Hippocampal formation (tissue), 2 donors: ENCODE results near the gene ZDHHC22.

ENCODE experiments used
- DNase-seq, 2 donors: peaks; one replicate each; lab custom pipeline; 2025; lab: John Stamatoyannopoulos, UW

ZDHHC22 gene

GRCh38 chr14:77157740-77158139, 16.1 kb upstream of the ZDHHC22 start:
- DNase-seq: no peak

DNA sequence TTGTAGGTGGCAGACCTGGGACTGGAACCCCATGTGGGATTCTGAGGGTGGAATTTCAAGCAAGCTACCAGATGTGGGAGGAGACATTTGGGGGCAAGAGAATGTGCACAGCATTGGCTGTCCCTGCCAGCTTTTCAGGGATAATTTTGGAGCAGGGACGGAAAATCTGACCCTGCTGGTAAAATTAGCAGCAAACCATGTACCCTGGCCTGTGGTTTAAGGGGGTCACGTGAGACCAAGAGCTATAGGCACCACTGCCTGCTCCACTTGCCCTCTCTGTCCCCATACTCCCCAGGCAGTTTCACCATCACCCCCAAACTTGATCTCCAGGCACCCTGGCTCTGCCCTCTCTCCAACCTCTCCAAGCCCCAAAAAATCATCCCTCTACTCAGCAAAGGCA, 13.5 kb upstream of the ZDHHC22 start:
- DNase-seq: no peak

- DNase-seq: peak in 1 of 2 donors; percentile 18
These were observed 12.8 kb upstream of the ZDHHC22 start for GRCh38 chr14:77154421-77154820.

- DNase-seq: no peak
These were observed 12.2 kb upstream of the ZDHHC22 start for GRCh38 chr14:77153802-77154201.

DNA sequence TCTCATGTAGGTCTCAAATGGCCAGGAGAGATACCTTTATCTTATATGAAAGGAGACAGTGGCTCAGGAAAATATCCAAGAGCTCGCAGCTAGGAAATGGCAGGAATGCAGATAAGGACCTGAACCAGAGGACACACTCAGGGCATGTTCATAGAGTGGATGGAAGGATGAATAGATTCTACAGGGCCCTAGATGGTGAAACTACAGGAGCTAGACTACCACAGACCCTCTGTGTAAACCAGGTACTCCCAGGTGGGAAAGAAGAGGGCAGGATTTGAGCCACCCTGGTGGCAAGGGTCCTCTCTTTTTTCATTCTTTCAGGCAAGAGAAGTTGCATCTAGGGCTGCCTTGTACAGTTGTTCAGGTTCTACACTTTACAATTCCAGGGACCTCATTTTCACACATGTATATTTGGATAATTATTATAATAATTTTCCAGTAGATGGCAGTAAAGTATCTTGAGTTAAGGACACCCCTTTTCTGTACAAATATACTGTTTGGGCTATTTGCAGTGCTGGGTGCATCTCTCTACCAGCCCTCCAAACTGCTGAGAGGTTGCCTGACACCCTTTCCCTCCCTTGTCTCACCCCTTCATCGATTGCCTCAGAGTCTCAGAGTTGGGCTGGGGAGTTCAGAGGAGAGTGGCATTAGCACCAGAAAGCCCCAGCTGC, 10.5 kb upstream of the ZDHHC22 start:
- peak in 1 of 2 donors; percentile 67 for DNase-seq

DNA sequence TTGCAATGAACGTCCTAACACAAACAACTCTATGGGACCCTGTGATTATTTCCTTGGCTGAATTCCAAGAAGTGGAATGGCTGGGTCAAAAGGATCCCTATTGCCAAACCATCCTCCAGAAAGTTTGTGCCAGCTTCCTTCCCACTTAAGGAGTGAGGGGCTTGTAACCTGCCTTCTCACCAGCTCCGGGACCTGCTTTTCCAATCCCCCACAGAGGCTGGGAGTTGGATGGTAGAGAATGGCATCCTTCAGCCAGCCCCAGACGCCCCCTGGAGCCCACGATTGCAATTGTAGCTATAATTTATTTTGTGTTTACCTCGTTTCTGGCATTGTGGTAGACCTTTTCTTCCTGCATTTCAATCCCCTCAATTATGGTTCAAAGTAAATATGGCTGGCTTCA, 9.7 kb upstream of the ZDHHC22 start:
- peak in 1 of 2 donors; percentile 48 for DNase-seq

DNA sequence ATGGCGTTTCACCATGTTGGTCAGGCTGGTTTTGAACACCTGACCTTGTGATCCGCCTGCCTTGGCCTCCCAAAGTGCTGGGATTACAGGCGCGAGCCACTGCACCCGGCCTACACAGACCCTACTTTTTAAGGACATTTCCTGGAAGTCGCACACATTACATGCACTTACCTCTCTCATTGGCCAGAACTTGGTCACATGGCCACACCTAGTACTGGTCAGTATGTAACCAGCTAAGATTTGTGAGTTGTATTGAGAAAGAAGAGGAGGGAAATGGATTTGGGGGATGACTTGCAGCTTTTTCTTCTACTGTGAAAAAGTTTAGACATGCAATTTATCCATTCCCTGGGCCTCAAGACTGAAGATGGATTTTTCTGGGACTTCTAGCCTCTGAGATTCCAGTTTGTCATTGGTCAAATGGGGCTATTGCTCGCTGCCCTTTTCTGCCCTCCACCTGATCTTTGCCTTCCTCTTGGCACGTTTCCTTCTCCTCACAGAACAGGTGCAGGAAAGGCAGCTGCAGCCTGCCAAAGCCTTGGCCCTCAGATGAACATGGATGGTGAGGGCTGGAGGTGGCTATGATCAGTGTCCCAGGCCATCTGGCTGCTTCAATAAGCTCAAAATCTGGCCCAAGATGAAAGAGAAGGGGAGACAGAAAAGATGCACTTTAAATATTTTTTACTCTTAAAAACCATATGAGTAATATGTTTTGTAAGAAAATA, 7.1 kb upstream of the ZDHHC22 start:
- DNase-seq: no peak

GRCh38 chr14:77145975-77146740, 4.6 kb upstream of the ZDHHC22 start:
- no peak for DNase-seq

- no peak for DNase-seq
These were observed 3.0 kb upstream of the ZDHHC22 start for GRCh38 chr14:77144412-77145115.

GRCh38 chr14:77143071-77143470, 1.5 kb upstream of the ZDHHC22 start:
- no peak for DNase-seq

- no peak for DNase-seq
These were observed 612 bp upstream of the ZDHHC22 start for GRCh38 chr14:77142005-77142800.

DNA sequence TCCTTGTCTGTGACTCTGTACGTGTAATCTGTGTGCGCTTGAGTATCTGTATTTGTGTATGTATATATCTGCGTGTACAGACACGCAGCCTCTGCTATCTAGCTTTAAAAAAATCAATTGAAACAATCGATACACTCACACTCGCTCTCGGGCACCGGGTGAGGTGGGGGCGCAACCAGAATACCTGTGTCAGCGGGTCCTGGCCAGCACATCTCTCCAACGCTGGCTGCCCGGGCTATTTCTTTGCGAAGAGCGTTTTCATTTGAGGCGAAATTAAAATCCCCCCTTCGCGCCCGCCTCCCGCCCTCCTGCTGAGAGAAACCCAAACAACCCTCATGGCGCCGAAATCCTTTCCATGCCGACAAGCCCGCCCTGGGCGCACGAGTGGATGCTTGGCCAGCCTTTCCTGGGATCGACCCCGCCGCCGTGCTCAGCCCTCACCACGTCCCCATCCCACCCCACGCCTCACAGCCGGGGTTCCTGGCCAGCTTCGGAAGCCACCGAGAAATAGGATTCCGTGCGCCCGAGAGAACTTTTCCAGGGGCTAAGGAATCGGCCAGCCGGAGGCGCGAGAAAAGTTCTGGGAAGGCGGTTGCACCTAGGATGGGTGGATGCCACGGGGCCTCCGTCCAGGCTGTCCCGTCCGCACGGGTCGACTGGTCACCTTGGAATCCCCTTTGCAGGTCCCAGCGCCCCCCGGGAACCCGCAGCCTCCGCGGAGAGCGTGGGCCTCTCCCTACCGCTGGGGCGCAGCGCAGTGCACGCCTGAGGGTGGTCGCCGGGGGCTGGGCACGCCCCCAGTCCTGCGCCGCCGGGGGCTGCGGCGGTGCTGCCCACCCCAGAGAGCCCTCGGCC, 1.0 kb downstream of the ZDHHC22 start:
- no peak for DNase-seq

- peak in 1 of 2 donors; percentile 35 for DNase-seq
These were observed 1.8 kb downstream of the ZDHHC22 start for GRCh38 chr14:77139540-77140358.

GRCh38 chr14:77139022-77139421, 2.6 kb downstream of the ZDHHC22 start:
- DNase-seq: no peak

GRCh38 chr14:77133720-77134338, 7.8 kb downstream of the ZDHHC22 start:
- no peak for DNase-seq

GRCh38 chr14:77131871-77132486, 9.6 kb downstream of the ZDHHC22 start:
- DNase-seq: no peak

- DNase-seq: no peak
These were observed 10.4 kb downstream of the ZDHHC22 start for GRCh38 chr14:77131206-77131605.

GRCh38 chr14:77130386-77130785, 11.2 kb downstream of the ZDHHC22 start:
- no peak for DNase-seq
